ENCODE data around the gene CAMSAP3.

DNA sequence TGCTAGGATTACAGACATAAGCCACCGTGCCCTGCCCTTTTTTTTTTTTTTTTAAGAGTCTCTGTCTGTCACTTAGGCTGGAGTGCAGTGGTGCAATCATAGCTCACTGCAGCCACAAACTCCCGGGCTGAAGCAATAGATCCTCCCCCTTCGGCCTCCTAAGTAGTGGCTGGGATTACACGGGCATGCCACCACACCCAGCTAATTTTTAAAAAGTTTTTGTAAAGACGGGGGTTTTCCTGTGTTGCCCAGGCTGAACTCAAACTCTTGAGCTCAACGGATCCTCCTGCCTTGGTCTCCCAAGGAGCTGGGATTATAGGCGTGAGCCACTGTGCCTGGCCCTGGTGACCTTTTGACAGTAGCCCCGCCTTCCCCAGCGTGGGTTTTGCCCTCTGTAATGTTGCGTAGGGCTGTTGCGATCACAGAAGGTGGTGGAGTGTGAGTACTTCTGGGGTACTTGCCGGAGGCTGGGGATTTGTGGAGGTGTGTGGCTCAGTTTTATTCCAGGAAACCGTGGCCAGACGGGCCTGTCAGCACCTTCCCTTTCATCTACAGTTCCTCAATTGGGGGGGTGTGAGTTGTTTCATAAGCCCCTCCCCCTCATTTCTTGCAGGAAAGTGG is 61.6 kb downstream of the CAMSAP3 start:
- TF ChIP-seq NFXL1 (IDR thresholded peaks at IDR 0.05; ENCODE audit: borderline replicate concordance) = no peak
- TF ChIP-seq FOXM1 (IDR thresholded peaks at IDR 0.05; ENCODE audit: low read depth, low read length) = no peak
- no peak for TF ChIP-seq ZZZ3 (IDR thresholded peaks at IDR 0.05; ENCODE audit: control insufficient read depth, insufficient read length, low read depth)
